Esophagus muscularis mucosa (tissue), 3 donors: Measurements from ENCODE around the gene KIF26B.

Experiments
- CTCF ChIP-seq, 3 experiments: fragments of 200-600 bp in 2 of 3; fragments of 450-650 bp in 1 of 3; sonication (generic) in 2 of 3; IDR thresholded peaks; one replicate each; pipeline ENCODE4 v1.5.1; 2017 to 2019; ENCODE audit warnings: antibody characterized with exemption in 3 of 3, mild to moderate bottlenecking in 2 of 3, moderate library complexity in 1 of 3
- POLR2A ChIP-seq: fragments of 450-650 bp; IDR thresholded peaks from one replicate; pipeline ENCODE4 v1.6.1; 2017; ENCODE audit warnings: antibody characterized with exemption, moderate library complexity, mild to moderate bottlenecking, low read depth

GRCh38 chr1:245124241-245124640, 30.5 kb upstream of the KIF26B start:
- TF ChIP-seq POLR2A (no peak), CTCF (IDR thresholded peaks at IDR 0.05) (no peak)
